ENCODE data around the gene RAB44.

DNA sequence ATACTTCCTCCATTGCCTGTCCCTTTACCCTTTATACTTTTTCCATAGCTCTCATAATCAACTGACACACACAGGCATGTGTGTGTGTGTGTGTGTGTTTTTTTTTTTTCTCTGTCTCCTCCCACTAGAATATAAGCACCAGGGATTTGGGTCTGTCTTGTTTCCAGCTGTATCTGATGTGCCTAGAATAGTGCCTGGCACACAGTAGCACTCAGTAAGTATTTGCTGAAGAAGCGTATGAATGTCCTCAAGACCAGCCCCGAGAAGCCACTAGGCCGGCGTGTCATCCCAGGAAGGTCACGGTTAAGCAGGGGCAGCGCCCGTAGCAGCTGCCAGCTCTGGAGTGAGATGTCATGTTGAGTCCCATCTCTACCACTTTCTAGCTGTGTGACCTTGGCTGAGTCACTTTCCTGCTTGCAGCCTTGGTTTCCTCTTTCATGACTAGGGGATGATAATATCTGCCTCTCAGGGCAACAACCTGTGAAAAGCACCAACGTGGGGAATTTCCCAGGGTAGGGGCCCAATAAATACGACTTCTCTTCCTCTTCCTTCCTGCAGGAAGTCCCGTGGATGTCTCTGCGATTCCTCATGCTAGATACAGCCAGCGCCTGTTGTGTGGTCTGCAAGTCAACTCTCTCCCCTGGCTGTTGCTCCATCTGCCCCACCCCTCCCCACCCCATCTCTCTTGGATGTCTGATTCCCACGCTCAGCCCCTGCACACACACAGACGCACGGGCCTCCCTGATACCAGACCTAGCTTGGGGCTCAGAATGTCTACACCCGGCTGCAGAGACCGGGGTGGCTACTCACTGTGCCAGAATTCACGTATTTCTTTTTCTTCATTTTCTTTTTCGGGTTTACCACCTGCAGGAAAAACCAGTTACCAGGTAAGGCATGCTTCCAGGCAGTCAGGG lies 58.1 kb downstream of the RAB44 start:
- TF ChIP-seq CTCF (IDR thresholded peaks at IDR 0.05) (no peak), EZH2 (IDR thresholded peaks at IDR 0.05; ENCODE audit: borderline replicate concordance, insufficient read depth, low read depth, low read length, poor library complexity, severe bottlenecking) (no peak)
